CD4-positive, alpha-beta T cell (primary cell): ENCODE measurements around the gene KDM3A. TPM values are rescaled to one million over a fixed set of nuclear protein-coding genes. Genes with fewer than 3 reads are reported as not detected.

Source experiments
- ATAC-seq: fragments of 200-7000 bp; cut with Tn5 transposase; one replicate; pipeline ENCODE4 v1.10.0; 2022; ENCODE audit warnings: mild to moderate bottlenecking; ENCODE audit not compliant: poor library complexity
- CTCF ChIA-PET: fragments of 350-600 bp; sonication (Branson Sonifier 250); formaldehyde crosslinking; loops from one replicate; lab custom pipeline; 2021; ENCODE audit warnings: antibody characterized with exemption, inconsistent platforms; lab: Charles Lee
- POLR2A ChIA-PET: fragments of 350-600 bp; sonication (Branson Sonifier 250); formaldehyde crosslinking; loops from one replicate; lab custom pipeline; 2021; ENCODE audit warnings: antibody characterized with exemption, inconsistent platforms; lab: Charles Lee
- DNase-seq, 14 experiments: peaks; one replicate each; pipeline ENCODE4 v3.0.0-alpha.2; 2013 to 2020; ENCODE audit warnings: mixed read lengths in 2 of 14
- H3K27ac ChIP-seq, 2 donors: one replicate each; pipeline versions ENCODE4 v1.5.1 to v1.7.0; 2013; ENCODE audit warnings: low read length in 2 of 2, low read depth in 1 of 2, mild to moderate bottlenecking in 1 of 2
- H3K27me3 ChIP-seq, 2 experiments: 1 replicate in 1 of 2; 2 replicates in 1 of 2; pipeline versions ENCODE4 v1.6.1 to v1.7.0; 2013; ENCODE audit warnings: low read length in 2 of 2, control low read depth in 1 of 2, mild to moderate bottlenecking in 1 of 2, moderate library complexity in 1 of 2; ENCODE audit not compliant: insufficient read depth in 2 of 2, control insufficient read depth in 1 of 2
- H3K36me3 ChIP-seq: one replicate; pipeline ENCODE4 v1.6.1; 2013; ENCODE audit warnings: low read length, control low read depth; ENCODE audit not compliant: insufficient read depth
- H3K4me1 ChIP-seq: one replicate; pipeline ENCODE4 v1.6.1; 2013; ENCODE audit warnings: low read length, control low read depth; ENCODE audit not compliant: insufficient read depth
- H3K4me3 ChIP-seq: one replicate; pipeline ENCODE4 v1.5.1; 2013; ENCODE audit warnings: mild to moderate bottlenecking, low read length, moderate library complexity
- H3K9me3 ChIP-seq, 2 experiments: 1 replicate in 1 of 2; 2 replicates in 1 of 2; pipeline versions ENCODE4 v1.6.1 to v1.7.0; 2013; ENCODE audit warnings: low read length in 2 of 2, mild to moderate bottlenecking in 2 of 2, control low read depth in 1 of 2, moderate library complexity in 1 of 2; ENCODE audit not compliant: control insufficient read depth in 1 of 2, insufficient read depth in 1 of 2
- H3K27ac Mint-ChIP-seq: one replicate; pipeline ENCODE4 v1.8.0; 2020; ENCODE audit warnings: mixed read lengths
- H3K27me3 Mint-ChIP-seq: one replicate; pipeline ENCODE4 v1.8.0; 2021; ENCODE audit warnings: mixed read lengths
- H3K36me3 Mint-ChIP-seq: one replicate; pipeline ENCODE4 v1.8.0; 2021; ENCODE audit warnings: low read depth, mixed read lengths
- H3K4me1 Mint-ChIP-seq: one replicate; pipeline ENCODE4 v1.8.0; 2021; ENCODE audit warnings: low read depth, mixed read lengths
- H3K4me3 Mint-ChIP-seq: one replicate; pipeline ENCODE4 v1.8.0; 2020; ENCODE audit warnings: mild to moderate bottlenecking, mixed read lengths
- H3K9me3 Mint-ChIP-seq: one replicate; pipeline ENCODE4 v1.8.0; 2020; ENCODE audit warnings: mixed read lengths
- intact Hi-C, 2 experiments: fragments of 100-400 bp; cut with DNase I in 1 of 2; cut with micrococcal nuclease in 1 of 2; formaldehyde crosslinking; loops; one replicate each; pipeline versions ENCODE4 v1.15.1 to v1.9.0; 2023 to 2025; cut with DNase I, micrococcal nuclease
- total RNA-seq, 174 experiments: library from RNA in 2 of 174; stranded (reverse) in 2 of 174; gene quantifications; one replicate each; pipeline ENCODE4 v1.2.3 and lab custom pipeline; 2021 to 2026
- TF ChIP-seq, protein P1 (sequence below): fragments of 200-600 bp; IDR thresholded peaks from one replicate; pipeline ENCODE4 v1.8.0; 2022; ENCODE audit warnings: antibody characterized with exemption, mild to moderate bottlenecking

Gene KDM3A
- total RNA-seq, 2 experiments from 2014 or later: 205 to 207 TPM

DNA sequence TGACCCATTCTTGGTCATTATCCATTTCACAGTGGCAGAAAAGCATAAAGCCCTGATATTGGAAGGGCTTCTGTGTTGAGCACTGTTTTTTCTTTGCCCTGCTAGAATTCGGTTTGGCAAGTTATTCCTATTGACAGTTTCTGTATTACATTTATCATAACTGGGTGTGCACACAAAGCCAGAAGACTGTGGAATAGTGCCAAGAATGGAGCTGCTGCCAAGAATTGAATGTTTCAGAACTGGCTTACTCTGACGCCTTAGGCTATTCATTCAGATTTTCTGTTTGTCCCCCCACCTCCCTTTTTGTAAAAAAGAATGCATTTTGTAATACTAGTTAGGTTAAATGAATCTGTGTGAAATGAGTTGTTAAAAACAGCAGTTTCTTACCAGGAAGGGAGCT is 12.7 kb downstream of the KDM3A start:
- Mint-ChIP-seq H3K27me3 (no peaks in the 10 kb centered on the region), H3K4me1 (peaks cover 50% of the 10 kb centered on the region), H3K27ac (no peak overlapping the region), H3K36me3 (peaks cover 99% of the 10 kb centered on the region), H3K4me3 (no peak overlapping the region), H3K9me3 (no peaks in the 10 kb centered on the region)
- Histone ChIP-seq H3K27ac (no peak overlapping the region), H3K9me3 (no peaks in the 10 kb centered on the region), H3K27me3 (no peaks in the 10 kb centered on the region), H3K4me3 (no peak overlapping the region), H3K4me1 (no peaks in the 10 kb centered on the region), H3K36me3 (peaks cover 89% of the 10 kb centered on the region)
- DNase-seq (no peak), ATAC-seq (no peak)
- TF ChIP-seq, protein P1, sequence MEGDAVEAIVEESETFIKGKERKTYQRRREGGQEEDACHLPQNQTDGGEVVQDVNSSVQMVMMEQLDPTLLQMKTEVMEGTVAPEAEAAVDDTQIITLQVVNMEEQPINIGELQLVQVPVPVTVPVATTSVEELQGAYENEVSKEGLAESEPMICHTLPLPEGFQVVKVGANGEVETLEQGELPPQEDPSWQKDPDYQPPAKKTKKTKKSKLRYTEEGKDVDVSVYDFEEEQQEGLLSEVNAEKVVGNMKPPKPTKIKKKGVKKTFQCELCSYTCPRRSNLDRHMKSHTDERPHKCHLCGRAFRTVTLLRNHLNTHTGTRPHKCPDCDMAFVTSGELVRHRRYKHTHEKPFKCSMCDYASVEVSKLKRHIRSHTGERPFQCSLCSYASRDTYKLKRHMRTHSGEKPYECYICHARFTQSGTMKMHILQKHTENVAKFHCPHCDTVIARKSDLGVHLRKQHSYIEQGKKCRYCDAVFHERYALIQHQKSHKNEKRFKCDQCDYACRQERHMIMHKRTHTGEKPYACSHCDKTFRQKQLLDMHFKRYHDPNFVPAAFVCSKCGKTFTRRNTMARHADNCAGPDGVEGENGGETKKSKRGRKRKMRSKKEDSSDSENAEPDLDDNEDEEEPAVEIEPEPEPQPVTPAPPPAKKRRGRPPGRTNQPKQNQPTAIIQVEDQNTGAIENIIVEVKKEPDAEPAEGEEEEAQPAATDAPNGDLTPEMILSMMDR: no peak
- ChIA-PET CTCF (no interaction called here), POLR2A (interaction anchor here (1.4 to 4.3 kb wide), 2 partner anchors 12 to 15 kb away, joined by 4 to 41 read pairs; partner anchors contain the start of gene KDM3A)
- intact Hi-C loops: loop anchor here in 1 of 2 experiments (10.0 kb wide), 1 partner anchor 319 kb away; no protein-coding TSS in a partner anchor

DNA sequence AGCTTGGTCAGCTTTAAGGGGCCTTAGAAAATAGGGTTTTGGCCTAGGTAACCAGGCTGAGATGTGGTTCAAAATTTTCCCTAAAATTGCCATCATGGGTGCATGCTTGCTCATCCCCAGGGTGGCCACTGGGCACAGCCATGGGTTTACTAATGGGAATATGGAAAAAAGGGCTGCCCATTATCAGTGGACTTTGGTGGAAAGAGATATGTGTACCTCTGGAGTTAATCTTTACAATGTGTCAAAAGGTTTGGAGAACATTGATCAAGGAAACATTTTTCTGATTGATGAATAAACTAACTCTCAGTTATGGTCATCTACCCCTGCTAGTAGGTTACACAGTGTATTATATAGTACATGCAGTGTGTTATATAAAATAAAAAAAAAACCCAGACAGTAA is 13.1 kb downstream of the KDM3A start:
- ATAC-seq (no peak), DNase-seq (no peak)
- H3K4me1 Mint-ChIP-seq: peaks cover 50% of the 10 kb centered on the region
- Histone ChIP-seq H3K9me3 (no peaks in the 10 kb centered on the region), H3K4me3 (no peak overlapping the region), H3K4me1 (no peaks in the 10 kb centered on the region), H3K27ac (no peak overlapping the region), H3K27me3 (no peaks in the 10 kb centered on the region), H3K36me3 (peaks cover 93% of the 10 kb centered on the region)
- no peaks in the 10 kb centered on the region for H3K9me3 Mint-ChIP-seq
- intact Hi-C loops: loop anchor here in 1 of 2 experiments (10.0 kb wide), 1 partner anchor 319 kb away; no protein-coding TSS in a partner anchor
- ChIA-PET CTCF (interaction anchor here (1.2 kb wide), 1 partner anchor 12 kb away, joined by 3 read pairs; no protein-coding TSS in a partner anchor), POLR2A (interaction anchor here (0.7 to 4.3 kb wide), 3 partner anchors 12 to 320 kb away, joined by 4 to 41 read pairs (median 4); partner anchors contain the start of gene KDM3A)
- H3K27me3 Mint-ChIP-seq: no peaks in the 10 kb centered on the region
- peaks cover 99% of the 10 kb centered on the region for H3K36me3 Mint-ChIP-seq
- H3K4me3 Mint-ChIP-seq: no peak overlapping the region
- no peak overlapping the region for H3K27ac Mint-ChIP-seq
- TF ChIP-seq, protein P1: no peak

DNA sequence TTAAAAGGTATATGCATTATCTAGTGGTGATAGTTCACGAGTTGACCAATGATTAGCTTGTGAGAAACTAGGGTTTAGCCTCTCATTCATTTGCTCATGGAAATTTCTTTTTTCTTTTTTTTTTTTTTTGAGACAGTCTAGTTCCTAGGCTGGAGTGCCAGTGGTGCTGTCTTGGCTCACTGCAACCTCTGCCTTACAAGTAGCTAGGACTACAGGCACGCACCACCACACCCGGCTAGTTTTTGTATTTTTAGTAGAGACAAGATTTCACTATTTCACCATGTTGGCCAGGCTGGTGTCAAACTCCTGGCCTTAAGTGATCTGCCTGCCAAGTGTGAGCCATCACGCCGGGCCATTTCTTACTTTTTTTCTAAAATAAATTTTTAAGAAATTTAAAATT is 14.0 kb downstream of the KDM3A start:
- DNase-seq (no peak), ATAC-seq (no peak)
- no peak overlapping the region for H3K4me3 ChIP-seq
- intact Hi-C loops: loop anchor here in 1 of 2 experiments (10.0 kb wide), 1 partner anchor 320 kb away; no protein-coding TSS in a partner anchor
- no peaks in the 10 kb centered on the region for H3K27me3 Mint-ChIP-seq
- H3K36me3 Mint-ChIP-seq: peaks cover 99% of the 10 kb centered on the region
- no peak overlapping the region for H3K4me3 Mint-ChIP-seq
- H3K27ac ChIP-seq: no peak overlapping the region
- no peaks in the 10 kb centered on the region for H3K4me1 ChIP-seq
- H3K9me3 Mint-ChIP-seq: no peaks in the 10 kb centered on the region
- H3K4me1 Mint-ChIP-seq: peaks cover 50% of the 10 kb centered on the region
- H3K27me3 ChIP-seq: no peaks in the 10 kb centered on the region
- TF ChIP-seq, protein P1: no peak
- H3K27ac Mint-ChIP-seq: no peak overlapping the region
- POLR2A ChIA-PET: interaction anchor here (0.7 to 4.3 kb wide), 2 partner anchors 13 to 319 kb away, joined by 4 to 41 read pairs; partner anchors contain the start of gene KDM3A
- peaks cover 91% of the 10 kb centered on the region for H3K36me3 ChIP-seq
- H3K9me3 ChIP-seq: no peaks in the 10 kb centered on the region
- CTCF ChIA-PET: interaction anchor here (1.2 kb wide), 1 partner anchor 11 kb away, joined by 3 read pairs; no protein-coding TSS in a partner anchor
